GM13976 (cell line): ENCODE measurements around the gene HSD11B1.
A peak's percentile ranks its signal among the peaks of the same experiment; 100 is the strongest.

Experiments
- DNase-seq: peaks from one replicate; pipeline ENCODE4 v3.0.0; 2012; ENCODE audit warnings: low spot score
- CTCF ChIP-seq: IDR thresholded peaks from 2 replicates; pipeline ENCODE4 v1.5.1; 2012; ENCODE audit warnings: borderline replicate concordance, mild to moderate bottlenecking; ENCODE audit not compliant: insufficient read depth; ENCODE audit errors: extremely low read depth, missing control alignments, control extremely low read depth
- in situ Hi-C: fragments of 300-500 bp; cut with MboI; formaldehyde crosslinking; loops from one replicate; pipeline ENCODE4 v1.12.0; 2022; ENCODE audit warnings: low sequenced_read_pairs, mixed read lengths, inconsistent platforms; ENCODE audit not compliant: unreplicated experiment

The HSD11B1 gene

GRCh38 chr1:209755926-209756614 lies 51.4 kb downstream of the HSD11B1 start, which contains the start of gene TRAF3IP3:
TRAF3IP3 (plus strand) TSS chr1:209756053; CDS start chr1:209760040, 3,987 bp downstream.
- DNase-seq = peak; percentile 74
- no peak for TF ChIP-seq CTCF
- in situ Hi-C loops = no loop called here

- peak; percentile 47 for DNase-seq
- in situ Hi-C loops = no loop called here
- no peak for TF ChIP-seq CTCF
Measured at GRCh38 chr1:209756615-209757445, 52.2 kb downstream of the HSD11B1 start.

- in situ Hi-C loops = no loop called here
Measured at GRCh38 chr1:209758400-209758799, 53.8 kb downstream of the HSD11B1 start.

GRCh38 chr1:209759829-209760359 lies 55.2 kb downstream of the HSD11B1 start:
- no peak for TF ChIP-seq CTCF
- DNase-seq = no peak
- in situ Hi-C loops = no loop called here

More at GRCh38 chr1:209758400-209758799, 53.8 kb downstream of the HSD11B1 start:
- DNase-seq = no peak
- TF ChIP-seq CTCF = no peak

GRCh38 chr1:209761011-209761635 lies 56.5 kb downstream of the HSD11B1 start:
- DNase-seq = no peak
- in situ Hi-C loops = no loop called here
- TF ChIP-seq CTCF = no peak

- in situ Hi-C loops = no loop called here
- no peak for TF ChIP-seq CTCF
- no peak for DNase-seq
Measured at GRCh38 chr1:209766051-209766450, 61.4 kb downstream of the HSD11B1 start.
